Measurements from ENCODE around the gene SFR1.

Gene SFR1

GRCh38 chr10:104104926-104105325, 17.0 kb upstream of the SFR1 start:
- no peak for DNase-seq (ENCODE audit: low read depth in 2 of 2)

- no peak for DNase-seq (ENCODE audit: low read depth in 2 of 2)
Measured at GRCh38 chr10:104109908-104110662, 11.9 kb upstream of the SFR1 start.

GRCh38 chr10:104113376-104113956, 8.5 kb upstream of the SFR1 start:
- no peak for DNase-seq (ENCODE audit: low read depth in 2 of 2)

- no peak for DNase-seq (ENCODE audit: low read depth in 2 of 2)
Measured at GRCh38 chr10:104117839-104118323, 4.1 kb upstream of the SFR1 start.

- DNase-seq (ENCODE audit: low read depth in 2 of 2): no peak
Measured at GRCh38 chr10:104119996-104120395, 2.0 kb upstream of the SFR1 start.

- DNase-seq (ENCODE audit: low read depth in 2 of 2): no peak
Measured at GRCh38 chr10:104120512-104120902, 1.5 kb upstream of the SFR1 start.

GRCh38 chr10:104120903-104121484, 977 bp upstream of the SFR1 start:
- peak; percentile 67 to 70 for DNase-seq (ENCODE audit: low read depth in 2 of 2)

- peak in 1 of 2 donors; percentile 0 for DNase-seq (ENCODE audit: low read depth in 2 of 2)
Measured at GRCh38 chr10:104122225-104123107, 495 bp downstream of the SFR1 start.

- no peak for DNase-seq (ENCODE audit: low read depth in 2 of 2)
Measured at GRCh38 chr10:104123397-104123796, 1.4 kb downstream of the SFR1 start.

GRCh38 chr10:104127411-104127810, 5.4 kb downstream of the SFR1 start:
- no peak for DNase-seq (ENCODE audit: low read depth in 2 of 2)

GRCh38 chr10:104128214-104128613, 6.2 kb downstream of the SFR1 start:
- no peak for DNase-seq (ENCODE audit: low read depth in 2 of 2)

- no peak for DNase-seq (ENCODE audit: low read depth in 2 of 2)
Measured at GRCh38 chr10:104130041-104130440, 8.1 kb downstream of the SFR1 start.

GRCh38 chr10:104138131-104138530, 16.2 kb downstream of the SFR1 start:
- DNase-seq (ENCODE audit: low read depth in 2 of 2): no peak

GRCh38 chr10:104139221-104139620, 17.2 kb downstream of the SFR1 start:
- no peak for DNase-seq (ENCODE audit: low read depth in 2 of 2)

GRCh38 chr10:104142081-104142480, 20.1 kb downstream of the SFR1 start:
- no peak for DNase-seq (ENCODE audit: low read depth in 2 of 2)

GRCh38 chr10:104143829-104144228, 21.9 kb downstream of the SFR1 start:
- no peak for DNase-seq (ENCODE audit: low read depth in 2 of 2)

- no peak for DNase-seq (ENCODE audit: low read depth in 2 of 2)
Measured at GRCh38 chr10:104144931-104145330, 23.0 kb downstream of the SFR1 start.

GRCh38 chr10:104146882-104147281, 24.9 kb downstream of the SFR1 start:
- no peak for DNase-seq (ENCODE audit: low read depth in 2 of 2)

- no peak for DNase-seq (ENCODE audit: low read depth in 2 of 2)
Measured at GRCh38 chr10:104150139-104150538, 28.2 kb downstream of the SFR1 start.

- no peak for DNase-seq (ENCODE audit: low read depth in 2 of 2)
Measured at GRCh38 chr10:104151737-104152136, 29.8 kb downstream of the SFR1 start.

- DNase-seq (ENCODE audit: low read depth in 2 of 2): no peak
Measured at GRCh38 chr10:104155591-104155990, 33.6 kb downstream of the SFR1 start.

GRCh38 chr10:104170610-104171254, 48.8 kb downstream of the SFR1 start:
- no peak for DNase-seq (ENCODE audit: low read depth in 2 of 2)
